Measurements from ENCODE around the gene IPMK.

- TF ChIP-seq POLR2A (IDR thresholded peaks at IDR 0.05; ENCODE audit: control extremely low read depth in 1 of 2, low read depth in 2 of 2, low read length in 2 of 2) = no peak
- TF ChIP-seq CEBPB (IDR thresholded peaks at IDR 0.05; ENCODE audit: low read depth, low read length) = no peak
- TF ChIP-seq MAFK (IDR thresholded peaks at IDR 0.05; ENCODE audit: low read depth, low read length) = no peak
- no peak for TF ChIP-seq RBBP5 (IDR thresholded peaks at IDR 0.05; ENCODE audit: borderline replicate concordance, low read depth, low read length)
- no peak for TF ChIP-seq CHD2 (IDR thresholded peaks at IDR 0.05; ENCODE audit: low read length)
- no peak for TF ChIP-seq EZH2 (IDR thresholded peaks at IDR 0.05; ENCODE audit: low read depth, low read length, severe bottlenecking)
- no peak for TF ChIP-seq MAX (IDR thresholded peaks at IDR 0.05)
- TF ChIP-seq CTCF (IDR thresholded peaks at IDR 0.05; ENCODE audit: control extremely low read depth in 1 of 3, insufficient read depth in 1 of 3, low read depth in 1 of 3, low read length in 3 of 3) = no peak
Measured at GRCh38 chr10:58225654-58226053, 42.0 kb downstream of the IPMK start.

All from H1 (cell line).